Activated naive CD8-positive, alpha-beta T cell (primary cell): ENCODE results near the gene OLAH.
"Not testable (repeated sequence)": the region's sequence is repeated elsewhere in the genome, so short reads cannot be mapped to it uniquely, and the experiment has no call there.

Experiments
- H3K27ac Mint-ChIP-seq: one replicate; pipeline ENCODE4 v1.8.0; 2021; ENCODE audit warnings: mixed read lengths
- H3K27me3 Mint-ChIP-seq: one replicate; pipeline ENCODE4 v1.8.0; 2021; ENCODE audit warnings: mixed read lengths
- H3K36me3 Mint-ChIP-seq: one replicate; pipeline ENCODE4 v1.8.0; 2021; ENCODE audit warnings: mixed read lengths
- H3K4me1 Mint-ChIP-seq: one replicate; pipeline ENCODE4 v1.8.0; 2021; ENCODE audit warnings: low read depth, mixed read lengths
- H3K4me3 Mint-ChIP-seq: one replicate; pipeline ENCODE4 v1.8.0; 2021; ENCODE audit warnings: mild to moderate bottlenecking, mixed read lengths
- H3K9me3 Mint-ChIP-seq: one replicate; pipeline ENCODE4 v1.8.0; 2021; ENCODE audit warnings: low read depth, mixed read lengths

OLAH gene

DNA sequence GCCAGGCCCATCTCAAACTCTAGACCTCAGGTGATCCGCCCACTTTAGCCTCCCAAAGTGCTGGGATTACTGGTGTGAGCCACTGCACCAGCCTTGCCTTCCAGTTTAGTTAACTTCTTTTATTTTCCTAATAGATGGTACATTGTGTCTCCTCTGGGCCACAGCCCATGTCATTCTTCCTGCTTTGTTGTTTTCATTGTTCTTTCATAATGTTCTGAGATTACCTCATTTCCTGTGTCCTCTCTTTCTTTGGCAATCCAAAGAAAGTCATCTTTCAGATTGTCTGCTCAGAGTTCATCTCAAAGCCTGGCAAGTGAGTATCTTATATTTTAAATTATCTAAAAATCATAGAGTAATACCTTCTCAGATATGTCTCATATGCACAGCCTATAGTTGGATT is at the start of gene OLAH:
Gene OLAH (plus strand): TSS at position 270 of the 400 bp plus-strand sequence. CDS start 3,346 bp downstream, outside the sequence.
- no peaks in the 10 kb centered on the region for H3K27me3 Mint-ChIP-seq
- H3K9me3 Mint-ChIP-seq = no peaks in the 10 kb centered on the region
- peaks cover 7% of the 10 kb centered on the region for H3K4me1 Mint-ChIP-seq
- H3K4me3 Mint-ChIP-seq = no peak within 1 kb of the TSS
- H3K36me3 Mint-ChIP-seq = no peaks in the 10 kb centered on the region
- H3K27ac Mint-ChIP-seq = no peak within 1 kb of the TSS

DNA sequence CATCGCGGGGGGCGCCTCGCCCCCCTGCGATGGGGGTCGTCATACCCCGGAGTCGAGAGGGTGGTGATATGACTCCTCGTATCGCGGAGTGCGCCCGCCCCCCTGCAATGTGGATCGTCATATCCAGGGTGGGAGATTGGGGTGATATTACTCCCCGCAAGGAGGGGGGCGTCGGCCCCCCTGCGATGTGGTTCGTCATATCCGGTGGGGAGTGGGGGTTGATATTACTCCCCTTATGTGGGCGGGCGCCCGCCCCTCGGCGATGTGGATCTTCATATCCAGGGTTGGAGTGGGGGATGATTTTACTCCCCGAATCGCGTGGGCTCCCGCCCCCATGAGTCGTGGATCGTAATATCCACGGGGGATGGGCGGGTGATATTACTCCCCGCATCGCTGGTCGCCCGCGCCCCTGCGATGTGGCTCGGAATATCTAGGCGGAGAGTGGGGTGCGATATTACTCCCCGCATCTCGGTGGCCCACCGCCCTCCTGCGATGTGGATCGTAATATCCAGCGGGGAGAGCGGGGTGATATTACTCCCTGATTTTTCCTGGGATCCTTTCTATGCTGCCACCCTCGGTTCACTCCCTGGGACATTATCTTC is 47.7 kb upstream of the OLAH start:
- H3K36me3 Mint-ChIP-seq = no peaks in the 10 kb centered on the region
- no peaks in the 10 kb centered on the region for H3K27me3 Mint-ChIP-seq
- no peaks in the 10 kb centered on the region for H3K9me3 Mint-ChIP-seq
- H3K4me3 Mint-ChIP-seq = peak overlapping the region; percentile 30
- H3K27ac Mint-ChIP-seq = no peak overlapping the region
- no peaks in the 10 kb centered on the region for H3K4me1 Mint-ChIP-seq

- not testable (repeated sequence) for H3K27ac Mint-ChIP-seq, H3K9me3 Mint-ChIP-seq, H3K4me3 Mint-ChIP-seq, H3K27me3 Mint-ChIP-seq, H3K36me3 Mint-ChIP-seq, H3K4me1 Mint-ChIP-seq
Measured at GRCh38 chr10:15013530-15013929, 30.2 kb upstream of the OLAH start.

GRCh38 chr10:15015451-15015850 is 28.3 kb upstream of the OLAH start:
- H3K36me3 Mint-ChIP-seq = no peaks in the 10 kb centered on the region
- H3K27ac Mint-ChIP-seq = no peak overlapping the region
- H3K27me3 Mint-ChIP-seq = peaks cover 3% of the 10 kb centered on the region
- no peaks in the 10 kb centered on the region for H3K4me1 Mint-ChIP-seq
- no peak overlapping the region for H3K4me3 Mint-ChIP-seq
- no peaks in the 10 kb centered on the region for H3K9me3 Mint-ChIP-seq

GRCh38 chr10:15020966-15021365 is 22.8 kb upstream of the OLAH start:
- H3K4me3 Mint-ChIP-seq, H3K36me3 Mint-ChIP-seq, H3K9me3 Mint-ChIP-seq, H3K4me1 Mint-ChIP-seq, H3K27me3 Mint-ChIP-seq, H3K27ac Mint-ChIP-seq: not testable (repeated sequence)

DNA sequence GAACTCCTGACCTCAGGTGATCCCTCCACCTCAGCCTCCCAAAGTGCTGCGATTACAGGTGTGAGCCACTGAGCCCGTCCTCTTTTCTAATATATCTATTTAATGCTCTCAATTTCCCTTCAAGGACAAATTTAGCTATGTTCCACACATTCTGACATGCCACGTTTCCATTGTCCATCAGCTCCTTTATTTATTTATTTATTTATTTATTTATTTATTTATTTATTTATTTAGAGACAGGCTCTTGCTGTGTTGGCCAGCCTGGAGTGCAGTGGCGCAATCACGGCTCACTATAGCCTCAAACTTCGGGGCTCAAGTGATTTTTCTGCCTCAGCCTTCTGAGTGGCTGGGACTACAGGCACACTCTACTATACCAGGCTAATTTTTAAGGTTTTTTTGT is 20.7 kb upstream of the OLAH start:
- H3K27me3 Mint-ChIP-seq, H3K36me3 Mint-ChIP-seq, H3K27ac Mint-ChIP-seq, H3K4me1 Mint-ChIP-seq, H3K4me3 Mint-ChIP-seq, H3K9me3 Mint-ChIP-seq: not testable (repeated sequence)

- not testable (repeated sequence) for H3K27ac Mint-ChIP-seq, H3K4me1 Mint-ChIP-seq, H3K4me3 Mint-ChIP-seq
Measured at GRCh38 chr10:15024017-15025004, 19.4 kb upstream of the OLAH start.

DNA sequence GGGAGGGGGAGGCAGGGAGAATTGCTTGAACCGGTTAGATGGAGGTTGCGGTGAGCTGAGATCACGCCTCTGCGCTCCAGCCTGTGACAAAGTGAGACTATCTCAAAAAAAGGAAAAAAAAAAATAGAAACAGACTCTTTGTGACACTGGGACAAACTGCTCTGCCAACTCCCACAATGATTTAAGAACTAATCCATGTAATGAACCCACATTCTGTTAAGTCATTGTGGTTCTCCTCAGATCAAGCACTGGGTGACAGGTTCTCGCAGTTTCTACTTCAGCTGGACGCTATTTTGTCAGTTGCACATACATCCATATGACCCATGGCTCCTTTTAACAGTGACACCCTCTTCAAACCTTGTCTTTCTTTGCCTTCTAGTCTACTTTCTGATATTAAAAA is 18.7 kb upstream of the OLAH start:
- H3K36me3 Mint-ChIP-seq, H3K9me3 Mint-ChIP-seq, H3K4me1 Mint-ChIP-seq, H3K4me3 Mint-ChIP-seq, H3K27me3 Mint-ChIP-seq, H3K27ac Mint-ChIP-seq: not testable (repeated sequence)

More at GRCh38 chr10:15024017-15025004, 19.4 kb upstream of the OLAH start:
- H3K27me3 Mint-ChIP-seq, H3K9me3 Mint-ChIP-seq, H3K36me3 Mint-ChIP-seq: not testable (repeated sequence)

- no peak overlapping the region for H3K4me3 Mint-ChIP-seq
- no peak overlapping the region for H3K27ac Mint-ChIP-seq
- H3K27me3 Mint-ChIP-seq = no peaks in the 10 kb centered on the region
- H3K36me3 Mint-ChIP-seq = no peaks in the 10 kb centered on the region
- no peaks in the 10 kb centered on the region for H3K9me3 Mint-ChIP-seq
- no peaks in the 10 kb centered on the region for H3K4me1 Mint-ChIP-seq
Measured at GRCh38 chr10:15027741-15028140, 16.0 kb upstream of the OLAH start.

DNA sequence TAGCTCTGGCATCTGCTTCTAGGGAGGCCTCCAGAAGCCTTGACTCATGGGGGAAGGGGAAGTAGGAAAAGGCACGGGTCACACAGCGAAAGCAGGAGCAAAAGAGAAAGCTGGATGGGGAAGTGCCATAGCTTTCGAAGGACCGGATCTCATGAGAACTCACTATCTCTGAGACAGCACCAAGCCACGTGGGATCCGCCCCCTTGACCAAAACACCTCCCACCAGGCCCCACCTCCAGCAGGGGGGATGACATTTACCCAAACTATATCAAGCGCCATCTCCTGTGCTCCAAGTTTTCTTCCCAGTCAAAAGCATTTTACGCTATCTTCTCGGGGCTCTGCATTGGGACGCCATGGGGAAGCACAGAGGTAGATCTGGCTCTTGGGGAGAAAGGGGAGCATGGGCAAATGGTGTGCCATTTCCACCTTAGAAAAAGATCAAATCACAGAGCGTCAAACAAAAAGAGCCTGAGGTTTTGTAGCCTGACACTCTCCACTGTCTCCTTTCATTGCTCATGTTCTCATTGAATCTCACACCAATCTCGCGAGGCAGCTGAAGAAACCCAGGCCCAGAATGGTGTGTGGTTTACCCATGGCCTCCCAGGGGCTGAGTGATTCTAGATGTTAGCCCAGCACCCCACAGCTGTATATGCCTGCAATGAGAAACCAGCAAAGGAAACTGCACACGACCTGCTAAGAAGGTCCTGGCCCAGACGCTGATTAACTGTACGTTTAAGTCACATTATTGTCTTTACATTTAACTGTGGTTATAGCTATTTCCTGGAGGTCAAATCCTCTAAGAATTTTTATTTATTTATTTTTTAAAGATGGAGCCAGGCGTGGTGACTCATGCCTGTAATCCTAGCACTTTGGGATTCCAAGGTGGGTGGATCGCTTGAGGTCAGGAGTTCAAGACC is 8.1 kb upstream of the OLAH start:
- Mint-ChIP-seq H3K9me3 (no peaks in the 10 kb centered on the region), H3K4me3 (no peak overlapping the region), H3K27me3 (no peaks in the 10 kb centered on the region), H3K27ac (no peak overlapping the region), H3K4me1 (peaks cover 2% of the 10 kb centered on the region), H3K36me3 (no peaks in the 10 kb centered on the region)

- Mint-ChIP-seq H3K27ac (no peak overlapping the region), H3K4me1 (peaks cover 2% of the 10 kb centered on the region), H3K36me3 (no peaks in the 10 kb centered on the region), H3K9me3 (no peaks in the 10 kb centered on the region), H3K4me3 (no peak overlapping the region), H3K27me3 (no peaks in the 10 kb centered on the region)
Measured at GRCh38 chr10:15037691-15038090, 6.1 kb upstream of the OLAH start.

GRCh38 chr10:15038416-15038815 is 5.3 kb upstream of the OLAH start:
- H3K27ac Mint-ChIP-seq = no peak overlapping the region
- no peak overlapping the region for H3K4me3 Mint-ChIP-seq
- no peaks in the 10 kb centered on the region for H3K27me3 Mint-ChIP-seq
- no peaks in the 10 kb centered on the region for H3K36me3 Mint-ChIP-seq
- H3K9me3 Mint-ChIP-seq = no peaks in the 10 kb centered on the region
- peaks cover 2% of the 10 kb centered on the region for H3K4me1 Mint-ChIP-seq

GRCh38 chr10:15045380-15045779 is 1.6 kb downstream of the OLAH start:
- Mint-ChIP-seq H3K36me3 (no peaks in the 10 kb centered on the region), H3K27ac (no peak overlapping the region), H3K4me1 (peaks cover 7% of the 10 kb centered on the region), H3K9me3 (no peaks in the 10 kb centered on the region), H3K4me3 (no peak overlapping the region), H3K27me3 (no peaks in the 10 kb centered on the region)

- no peak overlapping the region for H3K4me3 Mint-ChIP-seq
- H3K27ac Mint-ChIP-seq = no peak overlapping the region
- no peaks in the 10 kb centered on the region for H3K36me3 Mint-ChIP-seq
- no peaks in the 10 kb centered on the region for H3K27me3 Mint-ChIP-seq
- no peaks in the 10 kb centered on the region for H3K9me3 Mint-ChIP-seq
- H3K4me1 Mint-ChIP-seq = peaks cover 7% of the 10 kb centered on the region
Measured at GRCh38 chr10:15046626-15047025, 2.9 kb downstream of the OLAH start.

DNA sequence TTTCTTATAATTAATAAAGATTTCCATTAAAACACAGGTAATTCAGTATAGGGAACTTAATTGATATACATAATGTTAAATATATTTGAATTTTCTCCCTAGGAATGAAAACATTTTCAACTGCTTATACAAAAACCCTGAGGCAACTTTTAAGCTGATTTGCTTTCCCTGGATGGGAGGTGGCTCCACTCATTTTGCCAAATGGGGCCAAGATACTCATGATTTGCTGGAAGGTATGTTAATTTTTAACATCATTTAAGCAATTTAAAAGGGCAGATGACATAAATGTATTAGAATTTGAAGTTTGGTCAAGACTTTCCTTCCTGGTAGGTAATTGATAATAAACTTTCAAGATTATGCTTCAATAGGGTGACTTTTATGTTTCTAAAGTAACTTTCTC is 5.8 kb downstream of the OLAH start:
- Mint-ChIP-seq H3K9me3 (no peaks in the 10 kb centered on the region), H3K27me3 (no peaks in the 10 kb centered on the region), H3K27ac (no peak overlapping the region), H3K36me3 (no peaks in the 10 kb centered on the region), H3K4me1 (peaks cover 2% of the 10 kb centered on the region), H3K4me3 (no peak overlapping the region)
